Vagina (tissue), 2 donors: Measurements from ENCODE around the gene SERPINA9. TPM values are rescaled to one million over a fixed set of nuclear protein-coding genes. Genes with fewer than 3 reads are reported as not detected.
"Not testable (repeated sequence)": the region's sequence is repeated elsewhere in the genome, so short reads cannot be mapped to it uniquely, and the experiment has no call there.

Experiments
- DNase-seq, 2 donors: peaks; one replicate each; pipeline ENCODE4 v3.0.0-alpha.2; 2017; ENCODE audit errors: extremely low spot score in 2 of 2
- H3K27ac ChIP-seq: fragments of 200-600 bp; sonication (generic); one replicate; pipeline ENCODE4 v1.5.1; 2019
- H3K27me3 ChIP-seq: fragments of 200-600 bp; sonication (generic); one replicate; pipeline ENCODE4 v1.5.1; 2019
- H3K36me3 ChIP-seq, 2 donors: fragments of 200-600 bp; sonication (generic); one replicate each; pipeline ENCODE4 v1.5.1; 2017 to 2019
- H3K4me1 ChIP-seq: fragments of 200-600 bp; sonication (generic); one replicate; pipeline ENCODE4 v1.5.1; 2019
- H3K4me3 ChIP-seq, 2 donors: fragments of 200-600 bp; sonication (generic); 1 replicate in 1 of 2; 2 replicates in 1 of 2; pipeline ENCODE4 v1.5.1; 2016 to 2019
- H3K9me3 ChIP-seq: fragments of 200-600 bp; sonication (generic); one replicate; pipeline ENCODE4 v1.5.1; 2019
- POLR2A ChIP-seq, 2 donors: fragments of 450-650 bp; IDR thresholded peaks; one replicate each; pipeline ENCODE4 v1.6.1; 2017; ENCODE audit warnings: antibody characterized with exemption in 2 of 2, mild to moderate bottlenecking in 2 of 2, moderate library complexity in 2 of 2
- POLR2AphosphoS5 ChIP-seq, 2 donors: sonication (generic); formaldehyde crosslinking; IDR thresholded peaks; one replicate each; pipeline ENCODE4 v1.9.0; 2017; ENCODE audit warnings: antibody characterized with exemption in 2 of 2, mild to moderate bottlenecking in 2 of 2, low read depth in 1 of 2; ENCODE audit not compliant: insufficient read depth in 1 of 2
- intact Hi-C: fragments of 100-400 bp; cut with DNase I; formaldehyde crosslinking; loops from one replicate; pipeline ENCODE4 v1.15.1; 2023
- total RNA-seq: library from RNA; depleted of rRNA; stranded (reverse); fragments of >200 nt; gene quantifications from one replicate; pipeline ENCODE4 v1.2.3, GENCODE V29; 2016
- TF ChIP-seq, protein P1 (sequence below), 3 experiments: fragments of 450-650 bp in 2 of 3; fragments of 200-600 bp in 1 of 3; sonication (generic) in 1 of 3; IDR thresholded peaks; one replicate each; pipeline ENCODE4 v1.5.1; 2017 to 2019; ENCODE audit warnings: antibody characterized with exemption in 3 of 3, mild to moderate bottlenecking in 2 of 3, moderate library complexity in 2 of 3

The SERPINA9 gene
- total RNA-seq, 1 donor from 2014 or later = 2.0 TPM

DNA sequence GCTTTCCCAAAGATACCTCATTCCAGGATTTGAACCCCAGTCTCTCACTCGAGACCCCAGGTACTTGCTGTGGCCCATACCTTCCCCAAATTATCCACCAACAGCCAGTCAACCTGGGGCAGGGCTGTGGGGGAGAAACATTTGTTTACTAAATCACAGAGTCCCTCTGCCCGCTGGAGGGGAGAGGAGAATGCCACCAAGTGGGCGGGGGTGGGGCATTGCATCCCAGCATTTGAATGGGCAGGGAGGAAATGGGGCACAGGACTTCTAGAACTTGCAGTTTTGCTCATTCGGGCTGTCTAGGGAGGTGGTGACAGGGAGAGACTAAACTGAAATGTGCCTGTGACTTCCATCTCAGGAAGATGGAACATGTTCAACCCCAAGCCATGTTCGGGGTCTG lies 10.9 kb upstream of the SERPINA9 start:
- no peak for TF ChIP-seq POLR2AphosphoS5 (IDR thresholded peaks at IDR 0.05; ENCODE audit: insufficient read depth in 1 of 2, low read depth in 1 of 2)
- TF ChIP-seq POLR2A (IDR thresholded peaks at IDR 0.05) = no peak
- TF ChIP-seq, protein P1, sequence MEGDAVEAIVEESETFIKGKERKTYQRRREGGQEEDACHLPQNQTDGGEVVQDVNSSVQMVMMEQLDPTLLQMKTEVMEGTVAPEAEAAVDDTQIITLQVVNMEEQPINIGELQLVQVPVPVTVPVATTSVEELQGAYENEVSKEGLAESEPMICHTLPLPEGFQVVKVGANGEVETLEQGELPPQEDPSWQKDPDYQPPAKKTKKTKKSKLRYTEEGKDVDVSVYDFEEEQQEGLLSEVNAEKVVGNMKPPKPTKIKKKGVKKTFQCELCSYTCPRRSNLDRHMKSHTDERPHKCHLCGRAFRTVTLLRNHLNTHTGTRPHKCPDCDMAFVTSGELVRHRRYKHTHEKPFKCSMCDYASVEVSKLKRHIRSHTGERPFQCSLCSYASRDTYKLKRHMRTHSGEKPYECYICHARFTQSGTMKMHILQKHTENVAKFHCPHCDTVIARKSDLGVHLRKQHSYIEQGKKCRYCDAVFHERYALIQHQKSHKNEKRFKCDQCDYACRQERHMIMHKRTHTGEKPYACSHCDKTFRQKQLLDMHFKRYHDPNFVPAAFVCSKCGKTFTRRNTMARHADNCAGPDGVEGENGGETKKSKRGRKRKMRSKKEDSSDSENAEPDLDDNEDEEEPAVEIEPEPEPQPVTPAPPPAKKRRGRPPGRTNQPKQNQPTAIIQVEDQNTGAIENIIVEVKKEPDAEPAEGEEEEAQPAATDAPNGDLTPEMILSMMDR (IDR thresholded peaks at IDR 0.05) = no peak
- H3K4me3 ChIP-seq = no peak overlapping the region
- intact Hi-C loops = no loop called here
- H3K27me3 ChIP-seq = no peaks in the 10 kb centered on the region
- no peak for DNase-seq
- H3K4me1 ChIP-seq = peaks cover 12% of the 10 kb centered on the region
- H3K36me3 ChIP-seq = no peaks in the 10 kb centered on the region
- H3K27ac ChIP-seq = no peak overlapping the region
- H3K9me3 ChIP-seq = no peaks in the 10 kb centered on the region

DNA sequence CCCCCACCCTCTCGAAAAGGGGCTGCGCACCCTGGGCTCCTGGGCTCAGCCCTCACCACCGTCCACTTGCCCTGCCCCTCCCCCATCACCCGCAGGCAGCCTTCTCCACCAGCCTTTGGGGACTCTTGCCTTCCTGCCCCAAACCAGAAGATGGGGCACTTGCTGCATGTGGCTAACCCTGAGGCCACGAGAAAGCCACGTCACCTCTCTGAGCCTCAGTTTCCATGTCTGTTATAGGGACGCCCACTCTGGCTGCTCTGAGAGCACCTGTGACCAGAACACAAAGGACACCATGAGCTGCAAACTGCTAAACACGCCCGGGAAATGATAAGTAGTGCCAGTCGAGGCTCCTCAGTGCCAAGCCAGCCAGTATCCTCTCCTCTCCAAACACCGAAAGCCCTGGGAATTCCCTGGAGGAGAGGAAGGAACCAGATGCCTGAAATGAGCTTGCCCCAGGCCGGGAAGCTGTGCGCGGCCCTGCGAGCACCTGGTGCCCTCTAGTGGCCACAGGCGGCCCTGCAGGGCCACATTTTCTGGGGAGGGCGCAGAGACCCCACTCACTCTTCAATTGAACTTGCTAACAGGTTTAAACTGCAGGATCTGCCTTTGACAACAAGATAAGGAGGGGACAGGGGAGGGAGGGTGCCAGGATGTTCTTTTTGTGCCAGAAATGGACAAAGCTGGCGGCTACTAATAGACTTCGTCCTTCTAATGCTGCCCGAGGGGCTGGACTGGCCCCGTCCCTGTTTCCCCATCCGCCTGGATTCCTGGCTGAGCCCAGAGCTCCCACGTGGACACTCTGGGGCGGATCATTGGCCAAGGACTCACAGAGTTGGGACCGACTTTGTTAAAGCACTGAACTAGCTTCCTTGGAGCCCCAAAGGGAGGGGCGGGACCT lies 10.2 kb upstream of the SERPINA9 start:
- TF ChIP-seq POLR2A (IDR thresholded peaks at IDR 0.05) (no peak), POLR2AphosphoS5 (IDR thresholded peaks at IDR 0.05; ENCODE audit: insufficient read depth in 1 of 2, low read depth in 1 of 2) (no peak)
- TF ChIP-seq, protein P1 (IDR thresholded peaks at IDR 0.05) = peak; percentile 92 to 98 (median 98)
- Histone ChIP-seq H3K9me3 (no peaks in the 10 kb centered on the region), H3K27ac (no peak overlapping the region), H3K36me3 (no peaks in the 10 kb centered on the region), H3K27me3 (no peaks in the 10 kb centered on the region), H3K4me1 (peaks cover 12% of the 10 kb centered on the region), H3K4me3 (peak overlapping the region; percentile 13 to 21)
- no peak for DNase-seq
- intact Hi-C loops = no loop called here

DNA sequence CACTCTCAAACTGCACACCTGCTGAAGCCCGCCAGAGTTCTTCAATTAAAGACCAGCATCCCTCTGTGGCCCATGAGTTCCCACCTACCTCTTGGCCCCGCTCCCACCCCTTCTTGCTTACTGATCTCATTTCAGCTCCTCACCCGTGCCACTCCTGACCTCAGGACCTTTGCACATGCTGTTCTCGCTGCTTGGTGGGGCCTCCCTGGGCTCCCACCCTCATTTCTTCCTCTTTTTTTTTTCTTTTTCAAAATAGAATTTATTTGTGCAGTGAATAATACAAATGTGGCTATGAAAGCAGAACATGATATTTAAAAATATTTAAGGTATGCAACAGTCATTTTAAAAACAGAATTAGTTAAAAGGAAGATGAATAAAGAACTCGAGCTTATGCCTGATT lies 8.5 kb upstream of the SERPINA9 start:
- Histone ChIP-seq H3K27me3 (no peaks in the 10 kb centered on the region), H3K9me3 (no peaks in the 10 kb centered on the region), H3K4me3 (no peak overlapping the region), H3K4me1 (peaks cover 12% of the 10 kb centered on the region), H3K36me3 (no peaks in the 10 kb centered on the region), H3K27ac (no peak overlapping the region)
- intact Hi-C loops = no loop called here
- TF ChIP-seq POLR2AphosphoS5 (IDR thresholded peaks at IDR 0.05; ENCODE audit: insufficient read depth in 1 of 2, low read depth in 1 of 2) = no peak
- TF ChIP-seq POLR2A (IDR thresholded peaks at IDR 0.05) = no peak
- TF ChIP-seq, protein P1 (IDR thresholded peaks at IDR 0.05) = no peak
- DNase-seq = no peak

DNA sequence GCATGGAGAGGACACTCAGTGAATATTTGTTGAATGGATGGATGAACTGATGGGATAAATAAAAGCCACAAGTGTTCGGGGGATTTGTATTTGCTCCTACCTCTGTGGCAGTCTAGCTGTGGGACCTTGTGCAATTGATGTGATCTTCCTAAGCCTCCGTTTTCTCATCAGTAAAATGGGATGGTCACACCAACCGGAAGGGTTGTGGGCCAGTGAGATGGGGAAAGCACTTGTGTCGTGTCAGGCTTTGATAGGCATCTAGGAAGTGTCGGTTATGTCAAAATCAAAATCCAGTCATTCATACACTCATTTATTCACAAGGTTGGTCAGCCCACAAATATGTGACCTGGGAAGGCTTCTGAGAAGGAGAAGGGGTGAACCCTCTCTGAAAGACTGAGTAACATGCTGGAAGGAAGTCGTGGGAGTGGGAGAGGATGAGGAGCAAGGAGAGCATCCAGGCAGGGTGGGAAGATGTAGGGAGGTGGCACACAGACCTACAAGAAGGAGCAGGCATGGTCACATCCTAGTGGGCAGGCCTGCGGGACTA lies 7.8 kb upstream of the SERPINA9 start:
- no peak overlapping the region for H3K27ac ChIP-seq
- TF ChIP-seq POLR2A (IDR thresholded peaks at IDR 0.05) (no peak), POLR2AphosphoS5 (IDR thresholded peaks at IDR 0.05; ENCODE audit: insufficient read depth in 1 of 2, low read depth in 1 of 2) (no peak)
- TF ChIP-seq, protein P1 (IDR thresholded peaks at IDR 0.05) = no peak
- intact Hi-C loops = no loop called here
- no peaks in the 10 kb centered on the region for H3K36me3 ChIP-seq
- H3K9me3 ChIP-seq = no peaks in the 10 kb centered on the region
- H3K4me1 ChIP-seq = peaks cover 12% of the 10 kb centered on the region
- no peaks in the 10 kb centered on the region for H3K27me3 ChIP-seq
- no peak overlapping the region for H3K4me3 ChIP-seq
- DNase-seq = no peak

DNA sequence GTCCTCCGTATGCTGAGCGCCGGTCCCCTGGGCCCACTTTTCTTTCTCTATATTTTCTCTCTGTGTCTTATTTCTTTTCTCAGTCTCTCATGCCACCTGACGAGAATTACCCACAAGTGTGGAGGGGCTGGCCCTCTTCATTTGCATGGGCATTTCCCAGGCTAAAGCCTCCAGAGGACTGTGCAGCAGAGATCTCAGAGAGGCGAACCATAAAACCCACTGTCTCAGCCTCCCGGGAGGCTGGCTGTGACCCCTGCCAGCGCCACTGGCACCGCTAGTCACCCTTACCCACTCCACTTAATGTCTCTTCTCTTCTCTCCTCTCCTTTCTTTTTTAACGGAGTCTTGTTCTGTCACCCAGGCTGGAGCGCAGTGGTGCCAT lies 7.1 kb upstream of the SERPINA9 start:
- H3K27ac ChIP-seq = no peak overlapping the region
- DNase-seq = no peak
- intact Hi-C loops = no loop called here
- no peak for TF ChIP-seq POLR2AphosphoS5 (IDR thresholded peaks at IDR 0.05; ENCODE audit: insufficient read depth in 1 of 2, low read depth in 1 of 2)
- TF ChIP-seq, protein P1 (IDR thresholded peaks at IDR 0.05) = no peak
- no peak for TF ChIP-seq POLR2A (IDR thresholded peaks at IDR 0.05)
- H3K4me3 ChIP-seq = no peak overlapping the region
- H3K27me3 ChIP-seq = no peaks in the 10 kb centered on the region
- H3K9me3 ChIP-seq = no peaks in the 10 kb centered on the region
- no peaks in the 10 kb centered on the region for H3K36me3 ChIP-seq
- H3K4me1 ChIP-seq = peaks cover 12% of the 10 kb centered on the region

DNA sequence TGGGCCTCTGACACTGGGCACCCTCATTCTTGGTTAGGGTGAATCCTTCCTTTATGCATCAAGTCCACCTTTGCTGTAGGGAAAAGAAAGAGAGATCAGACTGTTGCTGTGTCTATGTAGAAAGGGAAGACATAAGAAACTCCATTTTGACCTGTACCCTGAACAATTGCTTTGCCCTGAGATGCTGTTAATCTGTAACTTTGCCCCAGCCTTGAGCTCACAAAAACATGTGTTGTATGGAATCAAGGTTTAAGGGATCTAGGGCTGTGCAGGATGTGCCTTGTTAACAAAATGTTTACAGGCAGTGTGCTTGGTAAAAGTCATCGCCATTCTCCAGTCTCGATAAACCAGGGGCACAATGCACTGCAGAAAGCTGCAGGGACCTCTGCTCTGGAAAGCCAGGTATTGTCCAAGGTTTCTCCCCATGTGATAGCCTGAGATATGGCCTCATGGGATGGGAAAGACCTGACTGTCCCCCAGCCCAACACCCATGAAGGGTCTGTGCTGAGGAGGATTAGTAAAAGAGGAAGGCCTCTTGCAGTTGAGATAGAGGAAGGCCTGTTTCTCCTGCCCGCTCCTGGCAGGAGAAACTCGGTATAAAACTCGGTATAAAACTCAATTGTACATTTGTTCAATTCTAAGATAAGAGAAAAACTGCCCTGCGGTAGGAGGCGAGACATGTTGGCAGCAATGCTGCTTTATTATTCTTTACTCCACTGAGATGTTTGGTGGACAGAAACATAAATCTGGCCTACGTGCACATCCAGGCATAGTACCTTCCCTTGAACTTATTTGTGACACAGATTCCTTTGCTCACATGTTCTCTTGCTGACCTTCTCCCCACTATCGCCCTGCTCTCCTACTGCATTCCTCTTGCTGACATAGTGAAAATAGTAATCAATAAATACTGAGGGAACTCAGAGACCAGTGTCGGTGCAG lies 6.4 kb upstream of the SERPINA9 start:
- intact Hi-C loops = not testable (repeated sequence)

More for the DNA sequence above, 6.4 kb upstream of the SERPINA9 start:
- not testable (repeated sequence) for H3K9me3 ChIP-seq, H3K27ac ChIP-seq, H3K27me3 ChIP-seq, H3K36me3 ChIP-seq, H3K4me3 ChIP-seq, DNase-seq
- H3K4me1 ChIP-seq = peaks cover 12% of the 10 kb centered on the region
